Lower leg skin (tissue), 4 donors: ENCODE data around the gene APOBEC3G. TPM values are rescaled to one million over a fixed set of nuclear protein-coding genes. Genes with fewer than 3 reads are reported as not detected.

Experiments
- DNase-seq, 2 donors: peaks; one replicate each; pipeline ENCODE4 v3.0.0-alpha.2; 2019; ENCODE audit warnings: low spot score in 2 of 2
- H3K4me3 ChIP-seq: fragments of 200-600 bp; sonication (generic); 2 replicates; pipeline ENCODE4 v1.5.1; 2017; ENCODE audit warnings: mild to moderate bottlenecking, low read depth; ENCODE audit not compliant: poor library complexity, severe bottlenecking
- POLR2A ChIP-seq, 2 donors: fragments of 450-650 bp; IDR thresholded peaks; one replicate each; pipeline ENCODE4 v1.6.1; 2016 to 2017; ENCODE audit warnings: antibody characterized with exemption in 2 of 2, mild to moderate bottlenecking in 1 of 2, moderate library complexity in 1 of 2
- WGBS, 2 donors: methylation state at CpG; one replicate each; pipeline ENCODE4 v1.1.5; 2018; 5-methylcytosine and 5-hydroxymethylcytosine counted together
- intact Hi-C: fragments of 100-400 bp; cut with DNase I; formaldehyde crosslinking; loops from one replicate; pipeline ENCODE4 v1.15.0; 2023; ENCODE audit warnings: low total_unique reads
- total RNA-seq, 4 donors: library from RNA; depleted of rRNA; stranded (reverse); fragments of >200 nt; gene quantifications; one replicate each; pipeline ENCODE4 v1.1.0, GENCODE V29; 2016
- TF ChIP-seq, protein P1 (sequence below), 3 donors: fragments of 450-650 bp; IDR thresholded peaks; one replicate each; pipeline ENCODE4 v1.5.1; 2016; ENCODE audit warnings: antibody characterized with exemption in 3 of 3, mild to moderate bottlenecking in 3 of 3, moderate library complexity in 2 of 3

APOBEC3G gene
- total RNA-seq, 4 donors from 2014 or later: 1.1 to 3.9 (median 1.9) TPM

DNA sequence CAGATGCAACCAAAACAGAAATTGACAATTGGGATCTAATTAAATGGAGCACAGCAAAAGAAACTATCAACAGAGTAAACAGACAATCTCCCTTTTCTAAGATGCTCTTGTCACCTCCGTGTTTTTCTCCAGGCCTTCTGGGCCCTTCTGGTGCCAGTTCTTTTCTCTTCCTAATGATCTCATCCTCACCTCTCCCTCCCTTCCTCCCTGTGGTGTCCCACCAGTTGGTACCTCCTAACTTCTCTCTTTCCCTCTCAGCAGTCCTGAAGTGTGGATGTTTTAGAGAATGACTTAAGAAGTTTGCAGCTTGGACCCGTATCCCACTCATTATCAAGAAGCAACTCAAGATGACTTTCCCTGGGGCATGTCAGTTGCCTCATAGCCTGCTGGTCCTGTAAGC, 26.4 kb downstream of the APOBEC3G start:
- intact Hi-C loops: no loop called here
- H3K4me3 ChIP-seq: no peak overlapping the region
- WGBS, 2 donors: 75 to 78% methylated on average over 2 of the region's 2 CpGs
- no peak for TF ChIP-seq POLR2A (IDR thresholded peaks at IDR 0.05)
- TF ChIP-seq, protein P1, sequence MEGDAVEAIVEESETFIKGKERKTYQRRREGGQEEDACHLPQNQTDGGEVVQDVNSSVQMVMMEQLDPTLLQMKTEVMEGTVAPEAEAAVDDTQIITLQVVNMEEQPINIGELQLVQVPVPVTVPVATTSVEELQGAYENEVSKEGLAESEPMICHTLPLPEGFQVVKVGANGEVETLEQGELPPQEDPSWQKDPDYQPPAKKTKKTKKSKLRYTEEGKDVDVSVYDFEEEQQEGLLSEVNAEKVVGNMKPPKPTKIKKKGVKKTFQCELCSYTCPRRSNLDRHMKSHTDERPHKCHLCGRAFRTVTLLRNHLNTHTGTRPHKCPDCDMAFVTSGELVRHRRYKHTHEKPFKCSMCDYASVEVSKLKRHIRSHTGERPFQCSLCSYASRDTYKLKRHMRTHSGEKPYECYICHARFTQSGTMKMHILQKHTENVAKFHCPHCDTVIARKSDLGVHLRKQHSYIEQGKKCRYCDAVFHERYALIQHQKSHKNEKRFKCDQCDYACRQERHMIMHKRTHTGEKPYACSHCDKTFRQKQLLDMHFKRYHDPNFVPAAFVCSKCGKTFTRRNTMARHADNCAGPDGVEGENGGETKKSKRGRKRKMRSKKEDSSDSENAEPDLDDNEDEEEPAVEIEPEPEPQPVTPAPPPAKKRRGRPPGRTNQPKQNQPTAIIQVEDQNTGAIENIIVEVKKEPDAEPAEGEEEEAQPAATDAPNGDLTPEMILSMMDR (IDR thresholded peaks at IDR 0.05): no peak
- no peak for DNase-seq

DNA sequence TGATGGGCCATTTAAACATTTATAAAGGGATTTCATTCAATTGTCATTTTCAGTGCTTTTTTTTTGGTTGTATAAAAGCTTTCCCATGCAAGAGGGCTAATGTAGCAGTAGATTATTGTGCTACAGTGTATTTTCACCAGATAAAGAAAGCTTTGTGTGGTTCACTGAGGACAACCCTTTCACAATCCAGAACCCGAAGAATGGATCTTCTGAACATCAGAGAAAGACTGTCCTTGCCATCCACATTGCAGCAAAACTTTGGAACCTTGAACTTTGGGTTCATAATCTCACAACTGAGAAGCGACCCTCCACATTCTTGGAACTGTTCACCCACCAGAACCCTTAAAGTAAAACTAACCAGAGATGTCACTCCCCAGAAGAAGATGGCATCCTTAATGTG, 29.3 kb downstream of the APOBEC3G start:
- no peak overlapping the region for H3K4me3 ChIP-seq
- WGBS, 2 donors: 77 to 91% methylated on average over 2 of the region's 2 CpGs
- no peak for DNase-seq
- TF ChIP-seq, protein P1 (IDR thresholded peaks at IDR 0.05): no peak
- TF ChIP-seq POLR2A (IDR thresholded peaks at IDR 0.05): no peak
- intact Hi-C loops: no loop called here

DNA sequence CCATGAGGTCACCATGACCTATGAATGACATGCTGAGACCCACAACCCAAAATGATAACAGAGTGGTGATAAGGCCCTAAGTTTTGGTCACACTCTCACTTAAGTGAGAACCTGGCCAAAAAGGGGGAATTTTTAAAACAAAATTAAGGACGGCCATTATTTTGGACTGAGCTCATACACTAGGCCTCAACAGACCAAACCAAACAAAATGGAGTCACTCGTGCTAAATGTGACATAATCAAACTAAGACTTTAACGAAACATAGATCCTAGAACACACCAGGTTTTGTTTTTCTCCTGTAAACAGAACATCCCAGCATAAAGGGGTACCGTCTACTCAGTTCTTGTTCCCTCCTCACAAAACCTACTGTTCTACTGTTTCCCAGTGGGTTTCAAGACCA, 31.4 kb downstream of the APOBEC3G start:
- TF ChIP-seq, protein P1 (IDR thresholded peaks at IDR 0.05): no peak
- TF ChIP-seq POLR2A (IDR thresholded peaks at IDR 0.05): no peak
- intact Hi-C loops: no loop called here
- H3K4me3 ChIP-seq: no peak overlapping the region
- no peak for DNase-seq
- 95 to 98% methylated on average over 4 of the region's 4 CpGs for WGBS, 2 donors

DNA sequence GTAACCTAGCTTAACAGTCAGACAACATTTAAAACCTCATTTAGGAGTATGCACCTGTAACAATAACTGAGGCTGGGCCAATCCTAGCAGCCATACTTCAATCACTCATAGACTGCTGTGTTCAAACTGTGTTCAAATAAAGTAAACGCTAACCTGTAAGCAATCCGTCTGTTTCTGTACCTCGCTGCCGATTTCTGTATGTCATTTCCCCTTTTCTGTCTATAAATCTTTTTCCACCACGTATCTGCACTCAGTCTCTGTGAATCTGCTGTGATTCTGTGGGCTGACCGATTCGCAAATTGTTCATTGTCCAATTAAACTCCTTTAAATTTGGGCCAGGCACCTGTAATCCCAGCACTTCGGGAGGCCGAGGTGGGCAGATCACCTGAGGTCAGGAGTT, 32.3 kb downstream of the APOBEC3G start:
- no peak for DNase-seq
- WGBS, 2 donors: 89 to 91% methylated on average over 9 of the region's 9 CpGs
- intact Hi-C loops: no loop called here
- no peak overlapping the region for H3K4me3 ChIP-seq
- TF ChIP-seq, protein P1 (IDR thresholded peaks at IDR 0.05): no peak
- no peak for TF ChIP-seq POLR2A (IDR thresholded peaks at IDR 0.05)

DNA sequence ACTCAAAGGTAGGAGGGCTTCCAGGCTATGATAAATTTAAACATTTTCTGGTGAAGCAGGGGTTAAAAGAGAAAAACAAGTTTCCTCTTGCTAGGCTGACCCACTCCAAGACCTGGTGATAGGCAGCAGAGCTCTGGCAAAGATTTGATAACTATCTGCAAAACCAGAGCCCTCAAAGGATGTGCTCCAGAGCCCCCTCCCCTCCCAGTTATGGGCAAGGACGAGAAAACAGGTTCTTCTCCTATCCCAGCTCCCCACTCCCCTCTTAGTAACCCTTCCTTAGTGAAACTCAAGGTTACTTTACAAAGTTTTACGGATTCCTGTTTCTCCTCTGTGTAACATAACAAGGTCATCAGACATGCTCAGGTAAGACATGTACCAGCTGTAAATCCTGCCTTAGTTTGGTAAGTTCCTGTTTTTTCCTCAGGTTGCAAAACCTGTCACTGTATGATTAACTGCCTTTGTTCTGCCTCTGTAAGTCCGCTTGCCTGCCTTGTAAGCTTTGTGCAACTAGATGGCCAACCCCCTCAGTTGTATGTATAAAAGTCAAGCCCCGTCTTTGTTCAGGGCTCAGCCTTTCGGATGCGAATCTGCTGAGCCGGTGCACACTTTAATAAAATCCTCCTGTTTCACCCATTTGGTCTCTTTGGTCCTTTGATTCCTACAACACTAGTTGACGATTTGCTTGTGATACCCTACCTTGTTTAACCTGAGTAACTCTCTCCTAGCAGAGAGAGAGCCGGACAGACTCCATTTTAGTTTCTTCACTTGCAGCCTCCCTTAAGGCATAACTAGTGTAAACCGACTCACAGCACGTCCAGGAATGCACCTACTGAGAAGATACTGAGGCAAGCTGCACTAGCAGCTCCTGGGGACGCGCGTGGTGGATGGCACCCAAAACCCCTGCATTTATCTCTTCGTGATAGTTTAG, 33.8 kb downstream of the APOBEC3G start:
- WGBS, 2 donors: 61 to 68% methylated on average over 15 of the region's 15 CpGs
- intact Hi-C loops: no loop called here
- DNase-seq: no peak
- TF ChIP-seq POLR2A (IDR thresholded peaks at IDR 0.05): no peak
- TF ChIP-seq, protein P1 (IDR thresholded peaks at IDR 0.05): no peak
- H3K4me3 ChIP-seq: no peak overlapping the region
